Osteoblast (primary cell): ENCODE data around the gene COL18A1. TPM values are rescaled to one million over a fixed set of nuclear protein-coding genes. Genes with fewer than 3 reads are reported as not detected.
A peak's percentile ranks its signal among the peaks of the same experiment; 100 is the strongest.

Source experiments
- DNase-seq: peaks from one replicate; pipeline ENCODE4 v3.0.0; 2011; ENCODE audit warnings: low spot score, mixed read lengths; ENCODE audit not compliant: insufficient read length; ENCODE audit errors: missing footprints
- H2AFZ ChIP-seq: 2 replicates; pipeline ENCODE4 v1.6.0; 2011; ENCODE audit warnings: mild to moderate bottlenecking, low read length
- H3K27ac ChIP-seq: 2 replicates; pipeline ENCODE4 v1.5.1; 2011; ENCODE audit warnings: mild to moderate bottlenecking, low read depth, low read length, moderate library complexity
- H3K27me3 ChIP-seq: 2 replicates; pipeline ENCODE4 v1.6.0; 2012; ENCODE audit warnings: mild to moderate bottlenecking, control low read depth, inconsistent platforms, low read length, moderate library complexity; ENCODE audit not compliant: insufficient read depth
- H3K36me3 ChIP-seq: 2 replicates; pipeline ENCODE4 v1.5.1; 2011; ENCODE audit warnings: mild to moderate bottlenecking, low read length, control low read depth, moderate library complexity; ENCODE audit not compliant: insufficient read depth
- H3K4me1 ChIP-seq: 2 replicates; pipeline ENCODE4 v1.5.1; 2011; ENCODE audit warnings: mild to moderate bottlenecking, low read length, control low read depth, moderate library complexity; ENCODE audit not compliant: insufficient read depth
- H3K4me2 ChIP-seq: 2 replicates; pipeline ENCODE4 v1.6.0; 2011; ENCODE audit warnings: mild to moderate bottlenecking, low read length; ENCODE audit not compliant: insufficient read depth
- H3K4me3 ChIP-seq: fragments of 200-600 bp; sonication (generic); 3 replicates; pipeline ENCODE4 v1.5.1; 2012; ENCODE audit warnings: mild to moderate bottlenecking, low read length, inconsistent platforms; ENCODE audit not compliant: insufficient read depth
- H3K79me2 ChIP-seq: 2 replicates; pipeline ENCODE4 v1.6.0; 2012; ENCODE audit warnings: mild to moderate bottlenecking, low read length, control low read depth, inconsistent platforms; ENCODE audit not compliant: insufficient read depth
- H3K9me3 ChIP-seq: 2 replicates; pipeline ENCODE4 v1.5.1; 2011; ENCODE audit warnings: low read depth, low read length, control low read depth
- H4K20me1 ChIP-seq: 2 replicates; pipeline ENCODE4 v1.6.0; 2012; ENCODE audit warnings: mild to moderate bottlenecking, low read length, control low read depth; ENCODE audit not compliant: insufficient read depth
- total RNA-seq: library from RNA; depleted of rRNA; stranded (reverse); fragments of >200 nt; gene quantifications from 2 replicates; pipeline ENCODE4 v1.2.3, GENCODE V29; 2012
- TF ChIP-seq, protein P1 (sequence below): IDR thresholded peaks from 2 replicates; pipeline ENCODE4 v1.5.1; 2011; ENCODE audit warnings: mild to moderate bottlenecking, low read depth, low read length, moderate library complexity; ENCODE audit errors: extremely low read depth

Gene COL18A1
- total RNA-seq, 1 donor = 8.3 TPM

DNA sequence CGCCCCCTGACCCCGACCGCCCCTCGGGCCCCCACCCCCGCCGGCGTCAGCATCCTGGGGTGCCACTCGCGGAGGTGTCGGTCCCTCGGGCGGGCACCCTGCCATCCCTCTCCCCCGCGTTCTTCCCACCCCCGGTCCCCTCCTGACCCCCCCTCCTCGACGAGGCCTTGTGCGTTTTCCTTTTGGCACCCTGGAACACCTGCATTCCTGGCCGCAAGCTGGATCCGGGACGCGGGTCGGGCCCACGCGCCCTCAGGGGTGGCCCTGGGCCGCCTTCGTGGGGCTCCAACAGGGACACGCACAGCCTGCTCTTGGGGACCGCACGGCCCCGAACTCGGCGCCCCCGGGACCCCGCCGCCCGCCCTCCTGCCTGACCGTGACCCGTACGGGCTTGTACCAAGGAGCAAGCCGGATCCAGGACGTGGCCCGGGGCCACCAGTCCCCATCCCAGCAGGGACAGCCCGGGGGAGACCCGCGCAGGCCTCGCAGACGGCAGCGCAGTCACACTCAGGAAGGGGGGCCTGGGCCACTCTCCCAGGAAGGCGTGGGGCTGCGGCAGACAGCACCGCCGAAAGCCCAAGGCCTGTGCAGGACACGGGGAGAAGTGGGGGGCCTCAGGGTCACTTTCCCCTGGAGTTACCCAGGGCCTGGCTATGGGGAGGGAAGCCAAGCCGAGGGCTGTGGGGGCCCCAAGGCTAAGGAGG, 137.9 kb downstream of the COL18A1 start:
- Histone ChIP-seq H3K27me3 (no peaks in the 10 kb centered on the region), H4K20me1 (no peaks in the 10 kb centered on the region), H3K27ac (no peak overlapping the region), H3K36me3 (no peaks in the 10 kb centered on the region), H3K4me1 (no peaks in the 10 kb centered on the region), H3K9me3 (no peaks in the 10 kb centered on the region), H3K4me2 (peak overlapping the region; percentile 60), H3K4me3 (peak overlapping the region; percentile 74), H3K79me2 (no peaks in the 10 kb centered on the region), H2AFZ (no peak overlapping the region)
- TF ChIP-seq, protein P1, sequence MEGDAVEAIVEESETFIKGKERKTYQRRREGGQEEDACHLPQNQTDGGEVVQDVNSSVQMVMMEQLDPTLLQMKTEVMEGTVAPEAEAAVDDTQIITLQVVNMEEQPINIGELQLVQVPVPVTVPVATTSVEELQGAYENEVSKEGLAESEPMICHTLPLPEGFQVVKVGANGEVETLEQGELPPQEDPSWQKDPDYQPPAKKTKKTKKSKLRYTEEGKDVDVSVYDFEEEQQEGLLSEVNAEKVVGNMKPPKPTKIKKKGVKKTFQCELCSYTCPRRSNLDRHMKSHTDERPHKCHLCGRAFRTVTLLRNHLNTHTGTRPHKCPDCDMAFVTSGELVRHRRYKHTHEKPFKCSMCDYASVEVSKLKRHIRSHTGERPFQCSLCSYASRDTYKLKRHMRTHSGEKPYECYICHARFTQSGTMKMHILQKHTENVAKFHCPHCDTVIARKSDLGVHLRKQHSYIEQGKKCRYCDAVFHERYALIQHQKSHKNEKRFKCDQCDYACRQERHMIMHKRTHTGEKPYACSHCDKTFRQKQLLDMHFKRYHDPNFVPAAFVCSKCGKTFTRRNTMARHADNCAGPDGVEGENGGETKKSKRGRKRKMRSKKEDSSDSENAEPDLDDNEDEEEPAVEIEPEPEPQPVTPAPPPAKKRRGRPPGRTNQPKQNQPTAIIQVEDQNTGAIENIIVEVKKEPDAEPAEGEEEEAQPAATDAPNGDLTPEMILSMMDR = no peak
- peak; percentile 83 for DNase-seq

DNA sequence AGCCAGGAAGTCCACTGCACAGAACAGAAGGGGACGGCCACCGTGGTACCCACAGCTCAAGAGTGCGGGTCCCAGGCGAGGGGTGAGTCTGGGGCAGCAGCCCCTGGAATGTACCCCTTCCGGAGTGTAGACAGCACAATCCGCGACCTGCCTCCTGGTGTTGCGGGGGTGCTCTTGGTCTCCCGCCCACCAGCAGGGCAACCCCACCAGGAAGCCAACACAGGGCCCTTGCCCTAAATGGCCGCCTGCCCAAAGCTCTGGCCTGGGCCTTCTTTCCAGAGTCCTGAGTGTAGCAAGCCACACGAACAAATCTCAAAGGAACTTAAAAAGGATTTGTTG, 138.4 kb downstream of the COL18A1 start:
- no peak overlapping the region for H3K4me3 ChIP-seq
- no peaks in the 10 kb centered on the region for H3K36me3 ChIP-seq
- DNase-seq = peak; percentile 84
- TF ChIP-seq, protein P1 = no peak
- no peaks in the 10 kb centered on the region for H4K20me1 ChIP-seq
- H3K79me2 ChIP-seq = no peaks in the 10 kb centered on the region
- no peaks in the 10 kb centered on the region for H3K9me3 ChIP-seq
- no peak overlapping the region for H2AFZ ChIP-seq
- no peaks in the 10 kb centered on the region for H3K4me1 ChIP-seq
- H3K4me2 ChIP-seq = no peak overlapping the region
- no peak overlapping the region for H3K27ac ChIP-seq
- H3K27me3 ChIP-seq = no peaks in the 10 kb centered on the region

GRCh38 chr21:45543710-45544448, 138.9 kb downstream of the COL18A1 start:
- DNase-seq = peak; percentile 82
- Histone ChIP-seq H3K9me3 (no peaks in the 10 kb centered on the region), H3K4me1 (no peaks in the 10 kb centered on the region)

More at GRCh38 chr21:45543710-45544448, 138.9 kb downstream of the COL18A1 start:
- no peak overlapping the region for H2AFZ ChIP-seq
- no peaks in the 10 kb centered on the region for H3K79me2 ChIP-seq
- H4K20me1 ChIP-seq = no peaks in the 10 kb centered on the region
- H3K36me3 ChIP-seq = no peaks in the 10 kb centered on the region
- TF ChIP-seq, protein P1 = no peak
- no peaks in the 10 kb centered on the region for H3K27me3 ChIP-seq
- no peak overlapping the region for H3K27ac ChIP-seq
- H3K4me2 ChIP-seq = no peak overlapping the region
- no peak overlapping the region for H3K4me3 ChIP-seq
